HG03571 (cell line): ENCODE results near the gene SPANXN3.
"Not testable (repeated sequence)": the region's sequence is repeated elsewhere in the genome, so short reads cannot be mapped to it uniquely, and the experiment has no call there.

Experiments used
- ATAC-seq: cut with Tn5 transposase; IDR thresholded peaks from one replicate; pipeline ENCODE4 v1.9.1; 2021; ENCODE audit not compliant: unreplicated experiment

The SPANXN3 gene

GRCh38 chrX:143517375-143517774 is at the start of gene SPANXN3:
SPANXN3 (minus strand) TSS chrX:143517475; CDS start chrX:143517391, 84 bp downstream.
- not testable (repeated sequence) for ATAC-seq

GRCh38 chrX:143536176-143536575 is 18.9 kb upstream of the SPANXN3 start:
- ATAC-seq = no peak

- not testable (repeated sequence) for ATAC-seq
These were observed 15.1 kb downstream of the SPANXN3 start for GRCh38 chrX:143502196-143502595.

- ATAC-seq = no peak
These were observed 16.5 kb downstream of the SPANXN3 start for GRCh38 chrX:143500751-143501150.

GRCh38 chrX:143486105-143486504 is 31.2 kb downstream of the SPANXN3 start:
- ATAC-seq = no peak

- no peak for ATAC-seq
These were observed 40.5 kb downstream of the SPANXN3 start for GRCh38 chrX:143476751-143477150.

GRCh38 chrX:143472347-143472938 is 44.8 kb downstream of the SPANXN3 start:
- no peak for ATAC-seq

- ATAC-seq = no peak
These were observed 51.1 kb downstream of the SPANXN3 start for GRCh38 chrX:143466130-143466529.

GRCh38 chrX:143462696-143463095 is 54.6 kb downstream of the SPANXN3 start:
- ATAC-seq = no peak

GRCh38 chrX:143461606-143462005 is 55.7 kb downstream of the SPANXN3 start:
- ATAC-seq = no peak
